Measurements from ENCODE around the gene OR11G2. TPM values are rescaled to one million over a fixed set of nuclear protein-coding genes. Genes with fewer than 3 reads are reported as not detected.

Gene OR11G2, protein sequence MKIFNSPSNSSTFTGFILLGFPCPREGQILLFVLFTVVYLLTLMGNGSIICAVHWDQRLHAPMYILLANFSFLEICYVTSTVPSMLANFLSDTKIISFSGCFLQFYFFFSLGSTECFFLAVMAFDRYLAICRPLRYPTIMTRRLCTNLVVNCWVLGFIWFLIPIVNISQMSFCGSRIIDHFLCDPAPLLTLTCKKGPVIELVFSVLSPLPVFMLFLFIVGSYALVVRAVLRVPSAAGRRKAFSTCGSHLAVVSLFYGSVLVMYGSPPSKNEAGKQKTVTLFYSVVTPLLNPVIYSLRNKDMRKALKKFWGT
- total RNA-seq: not detected in 2 replicates

DNA sequence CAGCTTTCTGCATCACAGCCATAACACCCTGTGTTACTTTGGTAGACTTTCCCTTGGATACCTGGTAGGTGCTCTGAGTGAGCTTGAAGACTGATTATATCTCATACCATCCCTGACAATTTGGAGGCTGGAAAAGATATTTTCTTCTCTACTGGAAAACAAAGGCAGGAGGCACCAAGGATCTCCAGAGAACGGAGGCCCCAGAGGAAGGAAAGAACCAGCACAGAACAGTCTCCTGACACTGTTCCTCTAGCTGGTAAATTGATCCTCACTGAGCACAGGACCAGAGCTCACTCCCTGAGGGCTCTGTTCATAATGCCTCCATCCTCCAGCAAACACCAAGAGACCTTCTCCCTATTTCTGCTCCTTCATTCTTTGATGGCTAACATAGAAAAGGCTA lies at the start of gene OR11G2:
OR11G2 (plus strand) TSS at position 301 of the 400 bp plus-strand sequence. CDS start 6,542 bp downstream, outside the sequence.

DNA sequence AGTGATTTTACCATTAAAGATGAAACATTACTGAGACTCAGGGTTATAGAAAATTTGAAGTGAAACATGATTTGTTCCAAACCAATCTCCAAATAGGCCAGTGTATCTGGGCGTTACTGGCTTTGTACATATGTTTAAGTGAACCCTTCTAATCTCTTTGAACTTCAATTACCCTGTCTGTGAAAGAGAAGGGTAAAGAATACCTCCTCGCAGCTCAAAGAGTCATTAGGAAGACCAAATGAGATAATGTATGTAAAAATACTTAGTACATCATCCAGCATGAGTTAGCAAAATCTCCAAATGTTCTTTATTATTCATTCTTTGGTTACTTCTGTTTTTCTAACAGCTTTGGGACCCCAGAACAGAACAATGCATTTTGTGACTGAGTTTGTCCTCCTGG lies 32.7 kb downstream of the OR11G2 start, which contains the start of gene OR11H6:
OR11H6 (plus strand) TSS at position 301 of the 400 bp plus-strand sequence; CDS start at position 301, 0 bp downstream.

DNA sequence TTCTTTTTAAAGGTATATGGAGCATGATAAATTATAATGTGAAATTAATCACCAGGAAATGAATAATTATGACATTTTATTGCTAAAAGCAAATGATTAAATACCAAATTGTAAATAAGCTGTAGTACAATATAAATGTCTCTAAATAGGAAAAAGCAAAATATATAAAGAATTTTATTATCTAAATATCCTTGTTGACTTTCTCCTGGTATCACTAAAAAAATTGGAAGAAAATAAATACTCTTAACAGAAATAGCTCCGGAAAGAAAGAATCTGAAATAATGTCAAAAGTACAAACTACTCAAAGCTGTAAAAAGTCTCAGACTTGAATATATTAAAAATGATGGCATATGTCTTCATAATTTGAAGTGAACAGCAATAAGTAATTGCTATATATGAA lies 38.0 kb downstream of the OR11G2 start, which contains the start of gene OR11H7:
OR11H7 (plus strand) TSS at position 301 of the 400 bp plus-strand sequence.

Other genes with a start within 250 kb of the OR11G2 start
- not detected in 2 replicates for gene OR4K15, start 215.3 kb upstream of the OR11G2 start, total RNA-seq
- gene OR4Q2, start 188.7 kb upstream of the OR11G2 start, total RNA-seq: not detected in 2 replicates
- gene OR4K14, start 171.6 kb upstream of the OR11G2 start, total RNA-seq: not detected in 2 replicates
- gene OR4K13, start 154.9 kb upstream of the OR11G2 start, total RNA-seq: not detected in 2 replicates
- gene OR4L1, start 130.9 kb upstream of the OR11G2 start, total RNA-seq: not detected in 2 replicates
- gene OR4K17, start 80.2 kb upstream of the OR11G2 start, total RNA-seq: not detected in 2 replicates
- not detected in 2 replicates for gene OR4N5, start 52.1 kb upstream of the OR11G2 start, total RNA-seq
- not detected in 2 replicates for gene OR11H6, start 32.8 kb downstream of the OR11G2 start, total RNA-seq
- gene OR11H7, start 38.1 kb downstream of the OR11G2 start, total RNA-seq: not detected in 2 replicates
- not detected in 2 replicates for gene OR11H4, start 48.4 kb downstream of the OR11G2 start, total RNA-seq
- gene TTC5, start 115.1 kb downstream of the OR11G2 start, total RNA-seq: 8.6 and 11.2 TPM in 2 replicates
- 63.8 and 83.6 TPM in 2 replicates for gene CCNB1IP1, start 142.4 kb downstream of the OR11G2 start, total RNA-seq
- 11.9 and 13.7 TPM in 2 replicates for gene PARP2, start 152.7 kb downstream of the OR11G2 start, total RNA-seq
- gene TEP1, start 222.6 kb downstream of the OR11G2 start, total RNA-seq: 10.1 and 16.0 TPM in 2 replicates
- not detected in 2 replicates for gene KLHL33, start 245.3 kb downstream of the OR11G2 start, total RNA-seq